NCI-H1417 treated with DMSO at 0.1 percent for 48 hours (cell line): ENCODE measurements around the gene ELFN2.
A peak's percentile ranks its signal among the peaks of the same experiment; 100 is the strongest.

Source experiments
- DNase-seq: peaks from one replicate; lab custom pipeline; 2025; lab: John Stamatoyannopoulos, UW

Gene ELFN2

DNA sequence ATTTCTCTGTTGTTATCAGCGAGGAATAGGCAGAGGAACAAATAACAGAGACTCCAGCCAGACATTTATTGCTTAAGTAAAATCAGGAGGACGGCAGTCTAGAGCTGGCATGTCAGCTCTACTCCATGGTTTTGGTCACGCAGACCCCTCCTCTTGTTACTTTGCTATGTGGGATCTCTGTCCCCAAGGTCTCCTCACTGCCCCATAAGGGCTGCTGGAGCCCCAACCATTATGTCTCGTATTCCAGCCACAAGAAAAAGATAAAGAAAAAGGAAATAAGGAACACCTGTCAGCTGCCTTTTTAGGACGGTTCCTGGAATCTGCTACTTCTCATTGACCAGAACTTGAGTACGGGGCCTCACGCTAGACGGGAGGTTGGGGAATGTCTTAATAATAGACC, 70.4 kb downstream of the ELFN2 start:
- DNase-seq, result no peak

- no peak for DNase-seq
Observed at GRCh38 chr22:37355174-37355573, 72.1 kb downstream of the ELFN2 start.

DNA sequence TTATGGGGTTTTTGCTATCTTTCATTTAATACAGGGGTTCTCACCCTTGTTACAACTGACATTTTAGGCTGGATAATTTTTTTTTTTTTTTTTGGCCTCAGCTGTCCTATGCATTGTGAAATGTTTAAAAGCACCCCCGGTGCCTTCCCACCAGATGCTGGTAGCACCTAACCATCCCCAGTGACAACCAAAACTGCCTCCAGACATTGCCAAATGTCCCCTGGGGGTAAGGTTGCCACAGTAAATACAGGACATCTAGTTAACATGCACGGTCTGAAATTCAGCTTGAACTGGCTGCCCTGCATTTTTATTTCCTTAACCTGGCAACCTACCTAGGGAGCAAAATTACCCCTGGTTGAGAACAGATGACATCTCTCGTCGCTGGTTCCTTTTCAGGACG, 72.6 kb downstream of the ELFN2 start:
- no peak for DNase-seq

- no peak for DNase-seq
Observed at GRCh38 chr22:37354261-37354660, 73.0 kb downstream of the ELFN2 start.

DNA sequence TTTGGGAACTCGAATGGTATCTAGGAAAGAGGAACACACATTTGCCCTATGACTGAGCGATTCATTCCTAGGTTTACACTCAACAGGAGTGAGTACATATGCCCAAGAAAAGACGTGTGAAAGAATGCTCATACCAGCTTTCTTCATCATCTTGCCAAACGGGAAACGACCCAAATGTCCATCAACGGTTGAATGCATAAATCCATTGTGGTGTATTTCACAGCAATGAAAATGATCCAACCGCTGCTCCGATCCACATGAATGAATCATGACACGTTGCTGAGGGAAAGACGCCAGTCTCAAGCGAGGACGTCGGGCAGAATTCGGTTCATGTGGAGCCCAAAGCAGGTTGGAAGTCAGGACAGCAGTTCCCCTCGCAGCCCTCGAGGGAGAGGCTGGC, 73.4 kb downstream of the ELFN2 start:
- no peak for DNase-seq

DNA sequence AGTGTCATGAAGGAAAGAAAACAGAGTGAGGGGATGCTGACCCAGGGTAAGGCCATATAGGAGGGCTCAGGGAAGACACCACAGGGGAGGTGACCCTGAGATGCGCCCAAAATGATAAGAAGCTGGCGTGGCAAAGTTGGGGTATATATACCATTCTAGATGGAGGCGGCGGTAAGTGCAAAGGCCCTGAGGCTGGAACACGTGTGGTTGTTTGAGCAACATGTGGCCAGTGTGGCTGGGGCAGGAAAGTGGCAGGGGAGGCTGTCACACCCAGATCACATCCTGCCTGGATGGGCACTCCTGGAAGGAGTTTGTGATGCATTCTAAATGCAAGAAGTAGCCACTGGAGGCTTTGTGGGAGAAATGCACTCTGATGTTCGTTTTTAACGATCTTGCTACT, 74.8 kb downstream of the ELFN2 start:
- no peak for DNase-seq

DNA sequence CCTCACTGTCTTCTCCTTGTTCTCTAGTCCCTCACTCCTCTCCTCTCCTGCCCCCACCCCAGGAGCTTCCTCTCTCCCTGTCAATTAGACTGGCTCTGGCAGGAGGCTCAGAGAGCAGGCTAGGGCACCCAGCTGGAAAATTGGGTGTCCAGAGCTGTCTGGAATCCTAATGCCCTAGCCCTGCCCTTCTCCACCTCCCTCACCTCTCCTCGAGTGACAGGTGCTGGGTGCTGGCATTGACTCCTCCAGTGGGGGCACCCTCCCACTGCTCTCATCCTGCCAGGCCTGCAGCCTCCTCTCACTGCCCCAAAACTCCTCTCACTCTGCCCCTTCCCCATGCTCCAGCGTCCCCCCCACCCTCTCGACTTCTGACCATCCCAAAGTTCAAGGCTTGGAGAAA, 76.0 kb downstream of the ELFN2 start:
- no peak for DNase-seq

GRCh38 chr22:37349043-37349814, 78.0 kb downstream of the ELFN2 start:
- DNase-seq, result no peak

DNA sequence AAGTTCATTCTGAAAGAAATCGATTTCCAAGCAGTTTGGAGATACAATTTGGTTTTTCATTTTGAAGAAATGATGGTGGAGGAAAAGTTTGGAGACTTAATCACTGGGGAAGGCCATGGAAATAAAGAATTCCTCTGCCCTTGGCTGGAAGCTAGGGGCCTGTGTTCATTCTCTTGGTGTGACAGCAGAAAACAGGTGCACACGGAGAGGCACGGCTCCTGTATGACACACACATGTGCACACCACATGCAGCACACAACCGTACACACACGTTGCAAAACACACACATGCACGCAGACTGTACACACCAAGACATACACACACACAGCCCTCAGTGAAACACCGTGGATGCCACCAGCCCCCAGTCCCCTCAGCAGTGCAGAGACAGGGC, 80.8 kb downstream of the ELFN2 start:
- DNase-seq, result no peak

DNA sequence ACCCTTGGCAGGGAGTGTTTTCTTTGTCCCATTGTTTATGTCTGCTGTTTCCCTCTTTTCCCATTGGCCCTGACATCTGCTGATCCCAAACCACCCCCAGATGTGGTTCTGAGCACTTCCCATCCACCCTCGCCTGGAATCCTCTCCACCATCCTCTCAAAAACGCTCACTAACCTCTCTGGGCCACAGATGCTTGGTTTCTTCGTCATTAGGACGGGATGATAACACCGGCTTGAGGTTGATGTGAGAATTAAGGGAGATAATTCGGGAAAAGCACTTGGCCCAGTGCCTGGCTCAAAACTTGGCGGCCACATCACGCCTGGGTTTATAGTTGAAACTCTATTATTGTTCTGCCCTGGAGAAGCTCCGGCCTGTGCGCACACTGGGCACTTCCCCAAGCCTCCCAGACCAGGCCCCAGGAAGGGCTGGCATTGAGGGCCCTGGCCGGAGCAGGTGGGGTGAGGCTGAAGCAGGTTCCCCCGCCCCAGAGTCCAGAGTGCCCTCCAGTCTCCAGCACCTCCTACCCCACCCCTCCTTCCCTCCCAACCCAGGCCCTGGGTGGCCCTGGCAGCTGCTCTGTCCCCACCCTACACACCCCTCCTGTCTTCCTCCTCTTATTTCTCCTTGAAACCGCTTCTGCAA, 81.3 kb downstream of the ELFN2 start:
- DNase-seq, result no peak

GRCh38 chr22:37344735-37345449, 82.4 kb downstream of the ELFN2 start:
- DNase-seq, result no peak

DNA sequence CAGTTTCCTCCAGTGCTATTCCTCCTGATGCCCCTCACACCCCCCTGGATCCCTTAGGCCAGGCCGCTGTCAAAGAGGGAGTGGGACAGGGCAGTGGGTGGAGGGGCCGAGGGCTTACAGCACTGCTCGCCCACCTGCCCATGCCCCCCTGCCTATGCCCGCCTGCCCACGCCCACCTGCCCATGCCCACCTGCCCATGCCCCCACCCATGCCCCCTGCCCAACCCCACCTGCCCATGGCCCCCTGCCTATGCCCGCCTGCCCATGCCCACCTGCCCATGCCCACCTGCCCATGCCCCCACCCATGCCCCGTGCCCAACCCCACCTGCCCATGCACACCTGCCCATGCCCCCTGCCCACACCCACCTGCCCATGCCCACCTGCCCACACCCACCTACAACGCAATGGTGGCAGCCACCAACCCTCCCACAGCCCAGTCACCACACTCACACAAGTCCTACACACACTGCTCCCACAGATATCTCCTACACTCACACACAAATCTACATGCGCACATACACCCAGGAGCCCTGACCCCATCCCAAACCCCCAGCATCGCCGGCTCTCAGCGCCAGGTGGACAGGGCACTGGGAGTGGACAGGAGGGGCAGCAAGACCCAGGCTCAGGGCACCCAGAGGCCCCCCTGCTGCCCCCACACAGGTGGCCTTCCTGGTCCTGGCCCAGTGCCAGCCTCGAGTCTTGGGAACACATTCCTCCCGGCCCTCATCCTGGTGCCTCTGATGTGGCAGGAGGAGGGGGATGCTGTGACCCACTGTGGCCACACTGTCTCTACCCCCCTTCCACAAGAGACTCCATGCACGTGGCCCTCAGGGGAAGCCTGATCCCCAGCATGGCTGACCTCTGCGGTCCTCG, 83.2 kb downstream of the ELFN2 start:
- DNase-seq, result no peak

DNA sequence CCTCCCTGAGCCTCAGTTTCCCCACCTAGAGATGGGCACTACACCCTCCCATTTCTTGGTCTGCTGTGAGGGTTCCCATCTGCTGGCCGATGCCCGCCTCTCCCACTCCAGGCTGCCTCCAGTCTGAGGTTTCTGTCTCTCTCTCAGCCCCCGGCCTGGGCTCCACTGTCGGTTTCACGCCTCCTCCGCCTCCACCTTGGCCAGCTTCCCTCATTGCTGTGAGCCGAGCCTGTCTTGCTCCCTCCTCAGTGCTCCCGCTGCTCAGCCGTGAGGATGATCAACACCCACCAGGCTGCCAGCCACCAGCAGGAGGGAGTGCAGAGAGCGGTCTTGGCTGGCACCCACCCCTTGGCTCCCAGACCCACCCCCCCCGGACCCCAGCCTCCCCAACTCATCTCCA, 83.9 kb downstream of the ELFN2 start:
- no peak for DNase-seq

DNA sequence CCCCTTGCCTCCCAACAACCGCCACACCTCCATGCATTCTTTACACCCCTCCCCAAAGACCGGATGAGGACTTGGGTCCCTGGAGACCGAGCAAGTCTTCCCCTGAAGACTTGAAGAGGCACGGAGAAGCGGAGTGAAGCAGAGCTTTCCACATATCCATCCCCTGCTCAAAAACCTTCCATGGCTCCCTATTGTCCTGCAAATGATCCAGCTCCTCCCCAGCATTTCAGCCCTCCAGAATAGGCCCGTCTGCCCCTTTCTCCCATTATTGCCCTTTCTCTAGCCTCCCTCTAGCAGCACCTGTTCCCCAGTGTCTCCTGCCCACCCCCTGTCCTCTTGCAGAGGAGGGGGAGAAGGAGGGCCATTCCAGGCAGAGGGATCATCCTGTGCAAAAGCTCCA, 85.2 kb downstream of the ELFN2 start:
- no peak for DNase-seq

DNA sequence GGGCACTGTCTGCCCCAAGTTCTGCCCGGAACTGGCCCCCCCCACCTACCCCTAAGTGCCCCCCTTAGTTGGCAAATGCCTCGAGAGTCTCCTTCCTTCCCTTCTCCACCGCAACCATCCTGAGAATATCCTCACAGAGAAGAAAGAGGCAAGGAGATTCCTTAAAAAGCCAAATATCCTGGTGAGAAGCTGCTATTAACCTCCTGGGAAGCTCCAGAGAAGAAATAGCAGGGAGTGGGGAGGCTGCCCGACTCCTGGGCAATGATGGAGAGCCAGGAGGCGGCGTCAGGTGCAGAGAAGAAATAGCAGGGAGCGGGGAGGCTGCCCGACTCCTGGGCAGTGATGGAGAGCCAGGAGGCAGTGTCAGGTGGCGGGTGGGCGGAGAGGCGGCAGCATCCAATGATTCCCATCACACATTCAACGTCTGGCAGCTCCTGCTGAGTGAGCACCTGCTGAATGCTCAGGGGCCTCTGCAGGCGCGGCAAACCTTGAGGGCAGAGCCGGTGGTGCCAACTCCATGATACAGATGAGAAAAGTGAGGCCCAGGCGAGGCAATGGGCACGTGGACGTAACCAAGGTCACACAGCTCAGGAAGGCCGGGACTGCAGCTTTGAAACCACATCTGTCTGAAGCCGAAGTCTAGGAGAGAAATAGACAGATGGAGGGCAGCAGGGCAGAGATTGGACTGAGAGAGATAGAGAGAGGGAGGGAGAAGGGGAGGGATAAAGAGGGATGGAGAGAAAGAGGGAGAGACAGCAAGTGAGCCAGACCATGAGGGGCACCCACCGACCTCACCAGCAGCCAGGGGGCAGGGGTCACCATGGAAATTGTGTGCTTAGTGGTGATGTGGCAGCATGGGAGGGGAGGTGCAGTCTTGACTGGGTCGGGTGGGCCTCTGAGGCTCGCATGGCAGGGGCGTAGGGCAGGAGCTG, 86.7 kb downstream of the ELFN2 start:
- peak; percentile 53 for DNase-seq

- no peak for DNase-seq
Observed at GRCh38 chr22:37338539-37339246, 88.6 kb downstream of the ELFN2 start.

GRCh38 chr22:37337204-37337943, 89.9 kb downstream of the ELFN2 start:
- no peak for DNase-seq

- no peak for DNase-seq
Observed at GRCh38 chr22:37336579-37336978, 90.7 kb downstream of the ELFN2 start.

GRCh38 chr22:37335806-37336199, 91.5 kb downstream of the ELFN2 start:
- no peak for DNase-seq
